GM19023 (cell line): ENCODE measurements around the gene DPEP1.

Experiments used
- ATAC-seq: cut with Tn5 transposase; IDR thresholded peaks from one replicate; pipeline ENCODE4 v1.9.1; 2021; ENCODE audit warnings: mild to moderate bottlenecking, moderate library complexity; ENCODE audit not compliant: unreplicated experiment

DPEP1 gene

DNA sequence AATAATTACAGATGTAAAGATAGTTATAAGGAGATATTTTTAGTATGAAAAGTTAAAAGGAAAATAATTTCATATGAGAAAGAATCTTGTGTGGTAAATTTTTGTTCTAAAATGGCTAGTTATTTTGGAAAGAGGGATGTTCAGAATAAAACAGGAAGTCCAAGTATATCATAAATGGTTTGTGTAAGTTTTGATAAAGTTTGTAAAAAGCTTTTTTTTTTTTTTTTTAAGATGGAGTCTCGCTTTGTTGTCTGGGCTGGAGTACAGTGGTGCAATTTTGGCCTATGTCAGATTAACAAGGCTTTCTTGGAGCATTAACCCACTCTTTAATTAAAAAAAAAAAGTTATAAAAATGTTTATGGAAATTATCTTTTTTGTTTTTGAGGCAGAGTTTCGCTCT lies 64.8 kb downstream of the DPEP1 start:
- ATAC-seq, result no peak

DNA sequence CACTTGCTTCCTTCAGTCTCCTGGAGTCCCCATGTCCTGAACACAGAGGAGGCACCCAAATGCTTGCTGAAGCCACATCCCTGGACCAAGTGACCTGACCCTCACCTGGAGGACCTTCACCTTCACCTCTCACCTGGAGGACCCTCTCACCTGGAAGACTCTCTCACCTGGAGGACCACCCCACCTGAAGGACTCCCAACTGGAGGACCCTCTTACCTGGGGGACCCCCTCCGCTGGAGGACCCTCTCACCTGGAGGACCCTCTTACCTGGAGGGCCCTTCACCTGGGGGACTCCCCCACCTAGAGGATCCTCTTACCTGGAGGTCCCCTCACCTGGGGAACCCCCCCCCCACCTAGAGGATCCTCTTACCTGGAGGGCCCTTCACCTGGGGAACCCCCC lies 72.5 kb downstream of the DPEP1 start:
- no peak for ATAC-seq

DNA sequence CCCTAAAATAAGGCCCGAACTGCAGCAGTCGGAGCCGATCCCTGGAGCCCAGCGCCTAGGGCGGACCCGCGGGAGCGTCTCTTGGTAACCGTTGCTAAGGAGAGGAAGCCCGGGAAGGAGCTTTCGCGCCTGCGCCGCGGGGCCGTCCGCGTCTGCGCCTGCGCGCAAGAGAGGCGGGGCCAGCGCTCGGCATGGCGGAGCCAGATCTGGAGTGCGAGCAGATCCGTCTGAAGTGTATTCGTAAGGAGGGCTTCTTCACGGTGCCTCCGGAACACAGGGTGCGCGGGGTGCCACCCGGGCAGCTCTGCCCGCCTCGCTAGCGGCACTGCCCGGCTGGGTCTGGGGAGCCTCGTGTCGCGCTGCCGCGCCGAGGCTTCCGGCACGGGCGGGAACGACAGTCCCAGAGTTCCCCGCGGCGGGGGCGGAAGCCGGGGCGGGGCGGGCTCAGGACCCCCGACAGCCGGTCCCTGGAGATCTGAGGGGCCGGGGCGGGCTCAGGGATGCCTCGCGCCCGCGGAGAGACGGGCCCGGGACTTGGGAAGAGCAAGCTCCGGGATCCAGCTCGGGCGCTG lies 73.2 kb downstream of the DPEP1 start, which contains the start of gene CDK10:
Gene CDK10 (plus strand): TSS at position 170 of the 572 bp plus-strand sequence. CDS start 22 bp downstream, at position 192.
- peak; percentile 70 for ATAC-seq

DNA sequence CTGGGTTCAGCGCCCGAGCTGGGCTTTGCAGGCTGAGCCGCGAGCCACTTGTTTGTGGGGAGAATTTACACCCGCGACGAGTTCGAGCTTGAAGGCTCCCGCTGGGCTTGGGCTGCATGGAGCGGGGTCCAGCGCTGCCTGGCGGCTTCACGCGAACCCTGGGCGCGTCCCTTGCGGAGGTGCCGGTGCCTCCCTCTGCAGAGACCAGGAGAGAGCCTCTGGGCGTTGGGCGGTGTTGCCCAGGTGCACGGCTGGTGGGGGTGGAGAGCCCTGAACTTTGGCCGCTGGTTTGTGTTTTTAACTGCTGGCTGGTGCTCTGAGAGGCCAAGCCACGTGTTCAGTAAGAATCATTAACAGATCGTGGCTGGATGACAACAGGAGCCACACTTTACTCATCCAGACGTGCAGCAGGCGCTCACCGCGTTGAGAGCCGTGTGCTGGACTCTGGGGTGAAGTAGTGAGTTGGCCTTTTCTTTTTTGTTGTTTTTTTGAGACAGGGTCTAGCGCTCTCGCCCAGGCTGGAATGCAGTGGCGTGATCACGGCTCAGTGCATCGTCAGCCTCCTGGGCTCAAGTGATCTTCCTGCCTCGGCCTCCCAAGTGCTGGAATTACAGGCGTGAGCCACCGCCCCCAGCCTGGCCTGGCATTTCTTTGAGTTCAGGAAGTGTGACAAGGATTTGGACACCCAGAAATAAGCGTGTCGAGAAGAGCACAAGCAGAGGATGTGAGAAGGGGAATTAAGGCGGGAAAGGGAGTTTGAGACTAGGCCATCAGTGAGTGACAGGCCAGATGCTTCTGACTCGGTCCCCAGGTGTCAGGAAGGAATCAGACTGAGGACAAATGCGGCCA lies 73.9 kb downstream of the DPEP1 start:
- ATAC-seq, result peak; percentile 51
